Calu3 (cell line): ENCODE results near the gene CTSK. TPM values are rescaled to one million over a fixed set of nuclear protein-coding genes. Genes with fewer than 3 reads are reported as not detected.
"Not testable (repeated sequence)": the region's sequence is repeated elsewhere in the genome, so short reads cannot be mapped to it uniquely, and the experiment has no call there.

Experiments
- BruUV-seq: library from RNA; stranded (reverse); fragments of 400-500 nt; replicated peaks from 2 replicates; lab custom pipeline; 2021; lab: Mats Ljungman, UMichigan
- CTCF ChIA-PET: fragments of 300-600 bp; sonication (Branson Sonifier 250); formaldehyde crosslinking; loops from one replicate; lab custom pipeline; 2022; ENCODE audit warnings: antibody characterized with exemption; lab: Charles Lee
- DNase-seq: peaks from one replicate; pipeline ENCODE4 v3.0.0; 2022
- H3K27ac Mint-ChIP-seq: one replicate; pipeline ENCODE4 v1.8.0; 2022; ENCODE audit warnings: mixed read lengths; ENCODE audit not compliant: unreplicated experiment
- H3K27me3 Mint-ChIP-seq: one replicate; pipeline ENCODE4 v1.8.0; 2022; ENCODE audit warnings: mixed read lengths; ENCODE audit not compliant: unreplicated experiment
- H3K36me3 Mint-ChIP-seq: one replicate; pipeline ENCODE4 v1.8.0; 2022; ENCODE audit warnings: mild to moderate bottlenecking, moderate library complexity, mixed read lengths; ENCODE audit not compliant: insufficient read depth, unreplicated experiment
- H3K4me1 Mint-ChIP-seq: one replicate; pipeline ENCODE4 v1.8.0; 2022; ENCODE audit warnings: mild to moderate bottlenecking, low read depth, mixed read lengths; ENCODE audit not compliant: unreplicated experiment
- H3K4me3 Mint-ChIP-seq: one replicate; pipeline ENCODE4 v1.8.0; 2022; ENCODE audit warnings: mild to moderate bottlenecking, low read depth, moderate library complexity, mixed read lengths; ENCODE audit not compliant: unreplicated experiment
- H3K9me3 Mint-ChIP-seq: one replicate; pipeline ENCODE4 v1.8.0; 2022; ENCODE audit warnings: low read depth, mixed read lengths; ENCODE audit not compliant: unreplicated experiment
- CTCF ChIP-seq: fragments of 200-600 bp; IDR thresholded peaks from one replicate; pipeline ENCODE4 v1.8.0; 2022; ENCODE audit warnings: antibody characterized with exemption; ENCODE audit not compliant: unreplicated experiment
- intact Hi-C: fragments of 100-400 bp; cut with micrococcal nuclease; formaldehyde crosslinking; loops from one replicate; pipeline ENCODE4 v1.10.0; 2022; ENCODE audit not compliant: unreplicated experiment
- total RNA-seq: library from RNA; stranded (reverse); gene quantifications from 2 replicates; pipeline ENCODE4 v1.2.3, GENCODE V29; 2022

Gene CTSK
- total RNA-seq, 1 experiment from 2014 or later = 5.5 TPM

GRCh38 chr1:150842964-150843363 is 34.9 kb upstream of the CTSK start:
- Mint-ChIP-seq H3K4me3 (no peak overlapping the region), H3K4me1 (no peaks in the 10 kb centered on the region), H3K36me3 (no peaks in the 10 kb centered on the region), H3K27ac (no peak overlapping the region), H3K27me3 (no peaks in the 10 kb centered on the region), H3K9me3 (no peaks in the 10 kb centered on the region)
- intact Hi-C loops = no loop called here
- no peak for TF ChIP-seq CTCF
- BruUV-seq = no TSS peak
- CTCF ChIA-PET = no interaction called here
- DNase-seq = no peak

- intact Hi-C loops = no loop called here
- no peaks in the 10 kb centered on the region for H3K9me3 Mint-ChIP-seq
- H3K27ac Mint-ChIP-seq = no peak overlapping the region
- H3K4me1 Mint-ChIP-seq = no peaks in the 10 kb centered on the region
- CTCF ChIA-PET = no interaction called here
- no peak overlapping the region for H3K4me3 Mint-ChIP-seq
- H3K36me3 Mint-ChIP-seq = no peaks in the 10 kb centered on the region
- no TSS peak for BruUV-seq
- no peak for TF ChIP-seq CTCF
- DNase-seq = no peak
- H3K27me3 Mint-ChIP-seq = no peaks in the 10 kb centered on the region
Measured at GRCh38 chr1:150842343-150842742, 34.3 kb upstream of the CTSK start.

- Mint-ChIP-seq H3K4me3 (no peak overlapping the region), H3K27me3 (no peaks in the 10 kb centered on the region), H3K27ac (no peak overlapping the region), H3K9me3 (no peaks in the 10 kb centered on the region), H3K36me3 (no peaks in the 10 kb centered on the region), H3K4me1 (no peaks in the 10 kb centered on the region)
- BruUV-seq = no TSS peak
- CTCF ChIA-PET = no interaction called here
- intact Hi-C loops = no loop called here
- no peak for TF ChIP-seq CTCF
- no peak for DNase-seq
Measured at GRCh38 chr1:150841626-150842025, 33.6 kb upstream of the CTSK start.

GRCh38 chr1:150840850-150841249 is 32.8 kb upstream of the CTSK start:
- H3K4me3 Mint-ChIP-seq, BruUV-seq, intact Hi-C loops, H3K36me3 Mint-ChIP-seq, H3K27ac Mint-ChIP-seq, H3K4me1 Mint-ChIP-seq, H3K9me3 Mint-ChIP-seq, DNase-seq, H3K27me3 Mint-ChIP-seq: not testable (repeated sequence)
- CTCF ChIA-PET = interaction anchor here (0.7 kb wide), 1 partner anchor 43 kb away, joined by 4 read pairs; no protein-coding TSS in a partner anchor

- CTCF ChIA-PET = no interaction called here
- H3K9me3 Mint-ChIP-seq = no peaks in the 10 kb centered on the region
- BruUV-seq = no TSS peak
- H3K27me3 Mint-ChIP-seq = no peaks in the 10 kb centered on the region
- no peaks in the 10 kb centered on the region for H3K4me1 Mint-ChIP-seq
- no peak overlapping the region for H3K27ac Mint-ChIP-seq
- no peak overlapping the region for H3K4me3 Mint-ChIP-seq
- H3K36me3 Mint-ChIP-seq = peaks cover 1% of the 10 kb centered on the region
- TF ChIP-seq CTCF = no peak
- intact Hi-C loops = no loop called here
- DNase-seq = no peak
Measured at GRCh38 chr1:150836129-150836773, 28.2 kb upstream of the CTSK start.

- CTCF ChIA-PET, H3K27ac Mint-ChIP-seq, H3K36me3 Mint-ChIP-seq, DNase-seq, BruUV-seq, H3K4me1 Mint-ChIP-seq, H3K9me3 Mint-ChIP-seq, intact Hi-C loops, H3K27me3 Mint-ChIP-seq, H3K4me3 Mint-ChIP-seq: not testable (repeated sequence)
Measured at GRCh38 chr1:150833961-150834360, 25.9 kb upstream of the CTSK start.
